Activated CD4-positive, CD25-positive, alpha-beta regulatory T cell (primary cell): ENCODE results near the gene OSBPL1A.

Source experiments
- DNase-seq, 4 experiments: peaks; one replicate each; lab custom pipeline; 2025; lab: John Stamatoyannopoulos, UW

The OSBPL1A gene

GRCh38 chr18:24267878-24268277 is 129.7 kb downstream of the OSBPL1A start:
- DNase-seq, result no peak

- DNase-seq, result no peak
Measured at GRCh38 chr18:24266131-24266530, 131.5 kb downstream of the OSBPL1A start.

- no peak for DNase-seq
Measured at GRCh38 chr18:24265502-24266064, 132.0 kb downstream of the OSBPL1A start.

- no peak for DNase-seq
Measured at GRCh38 chr18:24263050-24263449, 134.6 kb downstream of the OSBPL1A start.

GRCh38 chr18:24262087-24262486 is 135.5 kb downstream of the OSBPL1A start:
- DNase-seq, result no peak

GRCh38 chr18:24259869-24260641 is 137.6 kb downstream of the OSBPL1A start:
- no peak for DNase-seq

- DNase-seq, result no peak
Measured at GRCh38 chr18:24254071-24254470, 143.6 kb downstream of the OSBPL1A start.

- DNase-seq, result no peak
Measured at GRCh38 chr18:24249716-24250115, 147.9 kb downstream of the OSBPL1A start.

GRCh38 chr18:24248359-24248758 is 149.3 kb downstream of the OSBPL1A start:
- DNase-seq, result no peak

- DNase-seq, result no peak
Measured at GRCh38 chr18:24246143-24246542, 151.5 kb downstream of the OSBPL1A start.

GRCh38 chr18:24244698-24245097 is 152.9 kb downstream of the OSBPL1A start:
- no peak for DNase-seq

GRCh38 chr18:24243677-24244076 is 153.9 kb downstream of the OSBPL1A start:
- DNase-seq, result no peak

- DNase-seq, result no peak
Measured at GRCh38 chr18:24239341-24239740, 158.3 kb downstream of the OSBPL1A start.

- no peak for DNase-seq
Measured at GRCh38 chr18:24238387-24238786, 159.2 kb downstream of the OSBPL1A start.

- DNase-seq, result no peak
Measured at GRCh38 chr18:24234850-24235418, 162.7 kb downstream of the OSBPL1A start.

GRCh38 chr18:24234330-24234729 is 163.3 kb downstream of the OSBPL1A start:
- no peak for DNase-seq

GRCh38 chr18:24232800-24233199 is 164.8 kb downstream of the OSBPL1A start:
- no peak for DNase-seq

- no peak for DNase-seq
Measured at GRCh38 chr18:24231773-24232735, 165.6 kb downstream of the OSBPL1A start.

- DNase-seq, result no peak
Measured at GRCh38 chr18:24230766-24231165, 166.9 kb downstream of the OSBPL1A start.

GRCh38 chr18:24228667-24229041 is 169.0 kb downstream of the OSBPL1A start:
- DNase-seq, result no peak

GRCh38 chr18:24227977-24228666 is 169.5 kb downstream of the OSBPL1A start:
- no peak for DNase-seq

GRCh38 chr18:24220318-24220688 is 177.3 kb downstream of the OSBPL1A start:
- no peak for DNase-seq
